Effector memory CD4-positive, alpha-beta T cell (primary cell): ENCODE results near the gene RBM28.

Experiments
- DNase-seq, 3 donors: peaks; one replicate each; pipeline ENCODE4 v3.0.0-alpha.2; 2020
- H3K27ac ChIP-seq: 2 replicates; pipeline ENCODE4 v1.7.0; 2013; ENCODE audit warnings: mild to moderate bottlenecking, low read length, moderate library complexity; ENCODE audit not compliant: insufficient read depth, poor library complexity, severe bottlenecking
- H3K27me3 ChIP-seq: replicated peaks from 2 replicates; pipeline ENCODE4 v1.7.0; 2013; ENCODE audit warnings: mild to moderate bottlenecking, low read length; ENCODE audit not compliant: insufficient read depth, control insufficient read depth, poor library complexity, severe bottlenecking
- H3K36me3 ChIP-seq: 2 replicates; pipeline ENCODE4 v1.7.0; 2013; ENCODE audit warnings: mild to moderate bottlenecking, low read length, moderate library complexity; ENCODE audit not compliant: control insufficient read depth, insufficient read depth
- H3K4me1 ChIP-seq: 2 replicates; pipeline ENCODE4 v1.7.0; 2013; ENCODE audit warnings: low read length, mild to moderate bottlenecking; ENCODE audit not compliant: control insufficient read depth, insufficient read depth, poor library complexity, severe bottlenecking
- H3K4me3 ChIP-seq: 2 replicates; pipeline ENCODE4 v1.7.0; 2013; ENCODE audit warnings: low read length, low read depth, mild to moderate bottlenecking; ENCODE audit not compliant: insufficient read depth, poor library complexity, severe bottlenecking
- H3K9me3 ChIP-seq: 2 replicates; pipeline ENCODE4 v1.7.0; 2013; ENCODE audit warnings: mild to moderate bottlenecking, low read length, moderate library complexity; ENCODE audit not compliant: control insufficient read depth

The RBM28 gene

GRCh38 chr7:128275681-128276080, 68.0 kb downstream of the RBM28 start:
- Histone ChIP-seq H3K4me3 (no peak overlapping the region), H3K27me3 (no peaks in the 10 kb centered on the region)
- DNase-seq, result no peak

GRCh38 chr7:128274884-128275603, 68.7 kb downstream of the RBM28 start:
- Histone ChIP-seq H3K9me3 (no peaks in the 10 kb centered on the region), H3K36me3 (no peaks in the 10 kb centered on the region), H3K4me1 (no peaks in the 10 kb centered on the region), H3K27me3 (no peaks in the 10 kb centered on the region), H3K4me3 (no peak overlapping the region), H3K27ac (no peak overlapping the region)
- no peak for DNase-seq

More at GRCh38 chr7:128275681-128276080, 68.0 kb downstream of the RBM28 start:
- no peaks in the 10 kb centered on the region for H3K4me1 ChIP-seq
- no peak overlapping the region for H3K27ac ChIP-seq
- H3K9me3 ChIP-seq, result no peaks in the 10 kb centered on the region
- no peaks in the 10 kb centered on the region for H3K36me3 ChIP-seq

GRCh38 chr7:128274246-128274883, 69.3 kb downstream of the RBM28 start:
- Histone ChIP-seq H3K27ac (no peak overlapping the region), H3K9me3 (no peaks in the 10 kb centered on the region), H3K4me1 (no peaks in the 10 kb centered on the region), H3K4me3 (no peak overlapping the region), H3K36me3 (no peaks in the 10 kb centered on the region), H3K27me3 (no peaks in the 10 kb centered on the region)
- DNase-seq, result no peak

GRCh38 chr7:128271942-128272481, 71.7 kb downstream of the RBM28 start:
- DNase-seq, result no peak
- H3K27me3 ChIP-seq, result no peaks in the 10 kb centered on the region
- H3K27ac ChIP-seq, result no peak overlapping the region
- H3K9me3 ChIP-seq, result no peaks in the 10 kb centered on the region
- H3K4me3 ChIP-seq, result no peak overlapping the region
- no peaks in the 10 kb centered on the region for H3K36me3 ChIP-seq
- no peaks in the 10 kb centered on the region for H3K4me1 ChIP-seq

GRCh38 chr7:128271471-128271941, 72.2 kb downstream of the RBM28 start:
- Histone ChIP-seq H3K4me1 (no peaks in the 10 kb centered on the region), H3K27me3 (no peaks in the 10 kb centered on the region), H3K36me3 (no peaks in the 10 kb centered on the region), H3K4me3 (no peak overlapping the region), H3K27ac (no peak overlapping the region), H3K9me3 (no peaks in the 10 kb centered on the region)
- no peak for DNase-seq

GRCh38 chr7:128270826-128271272, 72.9 kb downstream of the RBM28 start:
- H3K36me3 ChIP-seq, result no peaks in the 10 kb centered on the region
- no peak overlapping the region for H3K27ac ChIP-seq
- H3K4me3 ChIP-seq, result no peak overlapping the region
- DNase-seq, result no peak
- H3K27me3 ChIP-seq, result no peaks in the 10 kb centered on the region
- no peaks in the 10 kb centered on the region for H3K4me1 ChIP-seq
- no peaks in the 10 kb centered on the region for H3K9me3 ChIP-seq

GRCh38 chr7:128268233-128268632, 75.5 kb downstream of the RBM28 start:
- H3K36me3 ChIP-seq, result no peaks in the 10 kb centered on the region
- no peaks in the 10 kb centered on the region for H3K27me3 ChIP-seq
- H3K4me3 ChIP-seq, result no peak overlapping the region
- H3K27ac ChIP-seq, result no peak overlapping the region
- H3K4me1 ChIP-seq, result no peaks in the 10 kb centered on the region
- DNase-seq, result no peak
- H3K9me3 ChIP-seq, result no peaks in the 10 kb centered on the region

- Histone ChIP-seq H3K4me3 (no peak overlapping the region), H3K27ac (no peak overlapping the region), H3K9me3 (no peaks in the 10 kb centered on the region), H3K36me3 (no peaks in the 10 kb centered on the region), H3K4me1 (no peaks in the 10 kb centered on the region), H3K27me3 (no peaks in the 10 kb centered on the region)
- DNase-seq, result no peak
Observed at GRCh38 chr7:128267595-128267924, 76.1 kb downstream of the RBM28 start.

GRCh38 chr7:128266883-128267594, 76.7 kb downstream of the RBM28 start:
- Histone ChIP-seq H3K27me3 (no peaks in the 10 kb centered on the region), H3K4me3 (no peak overlapping the region), H3K4me1 (no peaks in the 10 kb centered on the region), H3K36me3 (no peaks in the 10 kb centered on the region), H3K9me3 (no peaks in the 10 kb centered on the region), H3K27ac (no peak overlapping the region)
- no peak for DNase-seq

- H3K27ac ChIP-seq, result no peak overlapping the region
- no peaks in the 10 kb centered on the region for H3K36me3 ChIP-seq
- no peaks in the 10 kb centered on the region for H3K27me3 ChIP-seq
- H3K4me3 ChIP-seq, result no peak overlapping the region
- H3K9me3 ChIP-seq, result no peaks in the 10 kb centered on the region
- DNase-seq, result no peak
- no peaks in the 10 kb centered on the region for H3K4me1 ChIP-seq
Observed at GRCh38 chr7:128266529-128266882, 77.2 kb downstream of the RBM28 start.
